ENCODE data around the gene RBM39. TPM values are rescaled to one million over a fixed set of nuclear protein-coding genes. Genes with fewer than 3 reads are reported as not detected.
A peak's percentile ranks its signal among the peaks of the same experiment; 100 is the strongest.

RBM39 gene
- total and polyA plus RNA-seq, 2 of the 13 experiments (the other 11 are each of a cell fraction or from before 2014, with no cell fraction given) = 788 to 920 TPM

- TF ChIP-seq SRSF9 (IDR thresholded peaks at IDR 0.05; ENCODE audit: borderline replicate concordance, insufficient read depth, low read depth, low read length, poor library complexity, severe bottlenecking) = no peak
- TF ChIP-seq ZNF784 (CRISPR knock-in tag; IDR thresholded peaks at IDR 0.05; ENCODE audit: borderline replicate concordance) = peak; percentile 27; the same call in 1 of the 2 replicates
- peak; percentile 12 for TF ChIP-seq TEAD3 (CRISPR knock-in tag; optimal IDR thresholded peaks at IDR 0.05; ENCODE audit: borderline replicate concordance)
- no peak for TF ChIP-seq LCORL (IDR thresholded peaks at IDR 0.05)
- TF ChIP-seq LCORL (CRISPR knock-in tag; IDR thresholded peaks at IDR 0.05) = no peak
- no peak for TF ChIP-seq RNF219 (CRISPR knock-in tag; IDR thresholded peaks at IDR 0.05)
- TF ChIP-seq KDM5B (CRISPR knock-in tag; IDR thresholded peaks at IDR 0.05; ENCODE audit: borderline replicate concordance) = peak; percentile 36; the same call in 1 of the 2 replicates
Observed at GRCh38 chr20:35767683-35768481, 25.8 kb upstream of the RBM39 start (continued).

- no peaks in the 10 kb centered on the region for H3K36me3 ChIP-seq (replicated peaks in 1 of 2; ENCODE audit: control insufficient read depth in 1 of 2, insufficient read depth in 2 of 2, low read length in 2 of 2)
- FAIRE-seq (no peak), DNase-seq (ENCODE audit: low spot score) (no peak), ATAC-seq (no peak)
- ChIA-PET POLR2A (interaction anchor here (16.6 kb wide), 1 partner anchor 24 kb away, joined by 461 read pairs; the partner anchor contains the start of gene RBM39), CTCF (ENCODE audit: low intra/inter-chr PET ratio, low total read pairs) (no interaction called here)
- 18% methylated on average over 4 of the region's 4 CpGs for WGBS (ENCODE audit: low lambda C conversion rate)
- peaks cover 55% of the 10 kb centered on the region for H3K4me1 ChIP-seq (ENCODE audit: insufficient read depth, low read length)
- H3K4me2 ChIP-seq (ENCODE audit: low read depth, low read length) = no peak overlapping the region
- H2AFZ ChIP-seq (ENCODE audit: low read length) = peak overlapping the region; percentile 2
- no peak overlapping the region for H3K27ac ChIP-seq (ENCODE audit: extremely low read length, insufficient read depth, low read length)
- no peaks in the 10 kb centered on the region for H4K20me1 ChIP-seq (ENCODE audit: insufficient read depth, low read length)
- H3K9ac ChIP-seq (ENCODE audit: insufficient read depth, low read depth, low read length) = no peak overlapping the region
- no peaks in the 10 kb centered on the region for H3K9me3 ChIP-seq (ENCODE audit: low read length)
- H3K4me3 ChIP-seq (replicated peaks in 1 of 3; ENCODE audit: insufficient read depth in 1 of 3, low read depth in 2 of 3, low read length in 3 of 3) = no peak overlapping the region
- BruUV-seq (replicated peaks) = no TSS peak
- intact Hi-C loops (cut with micrococcal nuclease; ENCODE audit: unreplicated experiment) (no loop called here), in situ Hi-C loops (cut with HindIII; ENCODE audit: extremely low pct_ligation_motif_present, low pct_unique_long_range_greater_than_20kb) (no loop called here)
- no peaks in the 10 kb centered on the region for H3K27me3 ChIP-seq (ENCODE audit: control insufficient read depth in 1 of 2, insufficient read depth in 2 of 2, low read length in 2 of 2)
- no peaks in the 10 kb centered on the region for H3K79me2 ChIP-seq (ENCODE audit: insufficient read depth, low read length)
- TF ChIP-seq ZNF121 (CRISPR knock-in tag; IDR thresholded peaks at IDR 0.05) (peak; percentile 97), ZMYM2 (CRISPR knock-in tag; IDR thresholded peaks at IDR 0.05) (peak; percentile 4; the same call in 1 of the 2 replicates), NCOA1 (CRISPR knock-in tag; IDR thresholded peaks at IDR 0.05) (0 out of 2 replicates have a peak, but pooled peaks have one; percentile 7), ZNF460 (CRISPR knock-in tag; IDR thresholded peaks at IDR 0.05; ENCODE audit: borderline replicate concordance) (peak; percentile 5; the same call in 1 of the 2 replicates), ZNF263 (CRISPR knock-in tag; IDR thresholded peaks at IDR 0.05) (peak; percentile 74), AKNA (CRISPR knock-in tag; IDR thresholded peaks at IDR 0.05; ENCODE audit: borderline replicate concordance) (no peak)
Observed at GRCh38 chr20:35766843-35767242, 24.8 kb upstream of the RBM39 start.
